Neutrophil (primary cell): ENCODE results near the gene IFIT3.

Experiments
- H3K27ac ChIP-seq: fragments of 200-600 bp; sonication (generic); 2 replicates; pipeline ENCODE4 v1.5.1; 2016; ENCODE audit warnings: mild to moderate bottlenecking, moderate library complexity
- H3K27me3 ChIP-seq: fragments of 200-600 bp; sonication (generic); 2 replicates; pipeline ENCODE4 v1.6.0; 2016; ENCODE audit warnings: mild to moderate bottlenecking
- H3K36me3 ChIP-seq: fragments of 200-600 bp; sonication (generic); 2 replicates; pipeline ENCODE4 v1.5.1; 2017
- H3K4me1 ChIP-seq, 2 experiments: fragments of 200-600 bp in 1 of 2; sonication (generic) in 1 of 2; 1 replicate in 1 of 2; 2 replicates in 1 of 2; pipeline versions ENCODE4 v1.5.1 to v1.6.1; 2013 to 2016; ENCODE audit warnings: low read depth in 1 of 2, low read length in 1 of 2, mild to moderate bottlenecking in 1 of 2, moderate library complexity in 1 of 2; ENCODE audit not compliant: control insufficient read depth in 1 of 2, insufficient read depth in 1 of 2
- H3K4me3 ChIP-seq, 2 experiments: fragments of 200-600 bp in 1 of 2; sonication (generic) in 1 of 2; 1 replicate in 1 of 2; 2 replicates in 1 of 2; pipeline ENCODE4 v1.5.1; 2013 to 2016; ENCODE audit warnings: low read depth in 1 of 2, low read length in 1 of 2, mild to moderate bottlenecking in 1 of 2, moderate library complexity in 1 of 2
- H3K9me3 ChIP-seq: fragments of 200-600 bp; sonication (generic); 2 replicates; pipeline ENCODE4 v1.5.1; 2016
- TF ChIP-seq, protein P1 (sequence below): fragments of 200-600 bp; sonication (generic); IDR thresholded peaks from 2 replicates; pipeline ENCODE4 v1.5.1; 2016; ENCODE audit warnings: antibody characterized with exemption

IFIT3 gene

DNA sequence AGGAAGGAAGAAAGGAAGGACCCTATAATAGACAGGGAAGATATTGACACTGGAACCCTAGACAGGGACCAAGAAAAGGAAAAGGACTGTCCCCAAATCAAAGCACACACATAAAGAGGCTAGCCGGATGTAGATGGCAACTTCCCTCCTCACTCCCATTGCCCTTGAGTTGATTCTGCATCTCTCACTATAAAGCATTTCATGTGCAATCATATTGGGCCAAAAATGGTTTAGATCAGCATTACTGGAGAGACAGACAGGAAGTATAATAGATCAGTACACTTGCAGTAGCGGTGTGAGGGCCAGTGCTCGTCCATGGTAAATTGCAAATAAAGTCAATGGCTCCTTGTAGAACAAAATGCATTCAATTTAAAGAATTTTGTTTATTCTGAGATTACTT is 8.4 kb downstream of the IFIT3 start:
- Histone ChIP-seq H3K4me3 (no peak overlapping the region), H3K9me3 (no peaks in the 10 kb centered on the region)
- TF ChIP-seq, protein P1, sequence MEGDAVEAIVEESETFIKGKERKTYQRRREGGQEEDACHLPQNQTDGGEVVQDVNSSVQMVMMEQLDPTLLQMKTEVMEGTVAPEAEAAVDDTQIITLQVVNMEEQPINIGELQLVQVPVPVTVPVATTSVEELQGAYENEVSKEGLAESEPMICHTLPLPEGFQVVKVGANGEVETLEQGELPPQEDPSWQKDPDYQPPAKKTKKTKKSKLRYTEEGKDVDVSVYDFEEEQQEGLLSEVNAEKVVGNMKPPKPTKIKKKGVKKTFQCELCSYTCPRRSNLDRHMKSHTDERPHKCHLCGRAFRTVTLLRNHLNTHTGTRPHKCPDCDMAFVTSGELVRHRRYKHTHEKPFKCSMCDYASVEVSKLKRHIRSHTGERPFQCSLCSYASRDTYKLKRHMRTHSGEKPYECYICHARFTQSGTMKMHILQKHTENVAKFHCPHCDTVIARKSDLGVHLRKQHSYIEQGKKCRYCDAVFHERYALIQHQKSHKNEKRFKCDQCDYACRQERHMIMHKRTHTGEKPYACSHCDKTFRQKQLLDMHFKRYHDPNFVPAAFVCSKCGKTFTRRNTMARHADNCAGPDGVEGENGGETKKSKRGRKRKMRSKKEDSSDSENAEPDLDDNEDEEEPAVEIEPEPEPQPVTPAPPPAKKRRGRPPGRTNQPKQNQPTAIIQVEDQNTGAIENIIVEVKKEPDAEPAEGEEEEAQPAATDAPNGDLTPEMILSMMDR = no peak

DNA sequence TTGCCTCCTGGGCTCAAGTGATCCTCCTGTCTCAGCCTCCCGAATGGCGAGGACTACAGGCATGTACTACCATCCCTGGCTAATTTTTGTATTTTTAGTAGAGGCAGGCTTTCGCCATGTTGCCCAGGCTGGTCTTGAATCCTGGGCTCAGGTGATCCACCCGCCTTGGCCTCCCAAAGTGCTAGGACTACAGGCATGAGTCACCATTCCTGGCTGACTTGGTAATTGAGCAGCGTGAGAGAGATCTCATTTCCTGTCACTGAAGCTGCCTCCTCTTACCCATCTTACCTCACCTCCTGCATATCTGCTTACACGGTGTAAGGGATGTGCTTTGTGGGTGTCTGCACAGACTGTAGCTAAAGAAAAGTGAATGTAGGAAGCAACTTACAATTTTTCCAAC is 9.7 kb downstream of the IFIT3 start:
- H3K27ac ChIP-seq = no peak overlapping the region
- H3K4me3 ChIP-seq = no peak overlapping the region
- TF ChIP-seq, protein P1 = no peak
- no peaks in the 10 kb centered on the region for H3K27me3 ChIP-seq
- H3K4me1 ChIP-seq = peaks cover 18% of the 10 kb centered on the region in 2 experiments
- no peaks in the 10 kb centered on the region for H3K9me3 ChIP-seq
- peaks cover 43% of the 10 kb centered on the region for H3K36me3 ChIP-seq

More for the DNA sequence above, 8.4 kb downstream of the IFIT3 start:
- H3K27ac ChIP-seq = no peak overlapping the region
- H3K27me3 ChIP-seq = no peaks in the 10 kb centered on the region
- H3K4me1 ChIP-seq = peaks cover 29 to 31% of the 10 kb centered on the region in 2 experiments
- H3K36me3 ChIP-seq = peaks cover 44% of the 10 kb centered on the region

DNA sequence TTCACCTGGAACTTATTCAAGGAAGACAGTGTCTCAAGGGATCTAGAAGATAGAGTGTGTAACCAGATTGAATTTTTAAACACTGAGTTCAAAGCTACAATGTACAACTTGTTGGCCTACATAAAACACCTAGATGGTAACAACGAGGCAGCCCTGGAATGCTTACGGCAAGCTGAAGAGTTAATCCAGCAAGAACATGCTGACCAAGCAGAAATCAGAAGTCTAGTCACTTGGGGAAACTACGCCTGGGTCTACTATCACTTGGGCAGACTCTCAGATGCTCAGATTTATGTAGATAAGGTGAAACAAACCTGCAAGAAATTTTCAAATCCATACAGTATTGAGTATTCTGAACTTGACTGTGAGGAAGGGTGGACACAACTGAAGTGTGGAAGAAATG is 10.9 kb downstream of the IFIT3 start:
- Histone ChIP-seq H3K27me3 (no peaks in the 10 kb centered on the region), H3K27ac (no peak overlapping the region), H3K9me3 (no peaks in the 10 kb centered on the region), H3K4me3 (no peak overlapping the region), H3K36me3 (peaks cover 43% of the 10 kb centered on the region), H3K4me1 (peaks cover 5 to 6% of the 10 kb centered on the region in 2 experiments)
- TF ChIP-seq, protein P1 = no peak

DNA sequence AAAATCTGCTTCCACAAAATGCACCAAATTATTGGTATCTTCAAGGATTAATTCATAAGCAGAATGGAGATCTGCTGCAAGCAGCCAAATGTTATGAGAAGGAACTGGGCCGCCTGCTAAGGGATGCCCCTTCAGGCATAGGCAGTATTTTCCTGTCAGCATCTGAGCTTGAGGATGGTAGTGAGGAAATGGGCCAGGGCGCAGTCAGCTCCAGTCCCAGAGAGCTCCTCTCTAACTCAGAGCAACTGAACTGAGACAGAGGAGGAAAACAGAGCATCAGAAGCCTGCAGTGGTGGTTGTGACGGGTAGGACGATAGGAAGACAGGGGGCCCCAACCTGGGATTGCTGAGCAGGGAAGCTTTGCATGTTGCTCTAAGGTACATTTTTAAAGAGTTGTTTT is 12.1 kb downstream of the IFIT3 start:
- Histone ChIP-seq H3K4me1 (no peaks in the 10 kb centered on the region), H3K9me3 (no peaks in the 10 kb centered on the region), H3K27ac (no peak overlapping the region), H3K27me3 (no peaks in the 10 kb centered on the region), H3K36me3 (peaks cover 43% of the 10 kb centered on the region), H3K4me3 (no peak overlapping the region)
- TF ChIP-seq, protein P1 = no peak

DNA sequence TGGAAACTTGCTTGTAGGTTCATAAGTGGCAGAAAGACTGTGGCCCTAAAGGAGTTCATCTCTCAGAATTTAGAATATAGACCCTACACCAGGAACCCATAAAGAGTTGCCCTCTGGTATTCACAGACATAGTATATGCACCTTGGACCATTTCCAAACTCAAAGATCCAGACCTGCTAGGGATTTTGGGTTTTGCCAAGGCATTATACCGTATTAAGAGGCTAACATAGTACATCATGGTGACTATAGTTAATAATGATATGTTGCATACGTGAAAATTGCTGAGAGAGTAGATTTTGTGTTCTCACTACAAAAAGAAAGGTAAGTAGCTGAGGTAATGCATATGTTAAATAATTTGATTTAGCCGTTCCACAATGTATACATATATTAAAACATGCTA is 13.9 kb downstream of the IFIT3 start:
- peaks cover 3 to 6% of the 10 kb centered on the region in 2 experiments for H3K4me1 ChIP-seq
- H3K27me3 ChIP-seq = no peaks in the 10 kb centered on the region
- H3K4me3 ChIP-seq = no peak overlapping the region
- TF ChIP-seq, protein P1 = no peak
- H3K27ac ChIP-seq = peak overlapping the region; percentile 32
- H3K36me3 ChIP-seq = peaks cover 43% of the 10 kb centered on the region
- H3K9me3 ChIP-seq = no peaks in the 10 kb centered on the region
